DOHH2 (cell line): ENCODE results near the gene FAM210A.
"Not testable (repeated sequence)": the region's sequence is repeated elsewhere in the genome, so short reads cannot be mapped to it uniquely, and the experiment has no call there.

Experiments
- H3F3A ChIP-seq: fragments of 200-600 bp; sonication (generic), shearing (Covaris generic); 2 replicates; pipeline ENCODE4 v1.6.0; 2016; ENCODE audit warnings: antibody characterized with exemption, mild to moderate bottlenecking; ENCODE audit not compliant: control insufficient read depth, insufficient read depth
- H3K27ac ChIP-seq: fragments of 200-600 bp; sonication (generic); 2 replicates; pipeline ENCODE4 v1.5.1; 2014; ENCODE audit warnings: low read depth, mild to moderate bottlenecking, low read length, moderate library complexity
- H3K27me3 ChIP-seq: fragments of 200-600 bp; sonication (generic); 2 replicates; pipeline ENCODE4 v1.6.1; 2014; ENCODE audit warnings: mild to moderate bottlenecking, low read length, mixed read lengths; ENCODE audit not compliant: control insufficient read depth
- H3K36me3 ChIP-seq: fragments of 200-600 bp; sonication (generic); 2 replicates; pipeline ENCODE4 v1.6.1; 2014; ENCODE audit warnings: mild to moderate bottlenecking, low read length, moderate library complexity, mixed read lengths; ENCODE audit not compliant: control insufficient read depth
- H3K4me1 ChIP-seq: fragments of 200-600 bp; sonication (generic); 2 replicates; pipeline ENCODE4 v1.6.1; 2014; ENCODE audit warnings: mild to moderate bottlenecking, low read length, mixed read lengths; ENCODE audit not compliant: control insufficient read depth
- H3K4me2 ChIP-seq: fragments of 200-600 bp; sonication (generic); 2 replicates; pipeline ENCODE4 v1.6.0; 2014; ENCODE audit warnings: mild to moderate bottlenecking, low read length, moderate library complexity
- H3K4me3 ChIP-seq: fragments of 200-600 bp; sonication (generic); 2 replicates; pipeline ENCODE4 v1.5.1; 2014; ENCODE audit warnings: mild to moderate bottlenecking, low read length, mixed read lengths
- H3K79me2 ChIP-seq: fragments of 200-600 bp; sonication (generic); 2 replicates; pipeline ENCODE4 v1.6.1; 2014; ENCODE audit warnings: mild to moderate bottlenecking, low read length, mixed read lengths; ENCODE audit not compliant: control insufficient read depth
- H3K9me2 ChIP-seq: fragments of 200-600 bp; sonication (generic); replicated peaks from 2 replicates; pipeline ENCODE4 v1.6.1; 2014; ENCODE audit warnings: mild to moderate bottlenecking, low read length, mixed read lengths; ENCODE audit not compliant: control insufficient read depth
- H3K9me3 ChIP-seq: fragments of 200-600 bp; sonication (generic); 2 replicates; pipeline ENCODE4 v1.6.1; 2014; ENCODE audit warnings: antibody characterized with exemption, low read length, mixed read lengths; ENCODE audit not compliant: control insufficient read depth, insufficient read depth
- H4K20me1 ChIP-seq: fragments of 200-600 bp; sonication (generic); 2 replicates; pipeline ENCODE4 v1.6.0; 2014; ENCODE audit warnings: low read depth, mild to moderate bottlenecking, antibody characterized with exemption, low read length, moderate library complexity; ENCODE audit not compliant: control insufficient read depth, insufficient read depth
- EZH2phosphoT487 ChIP-seq: fragments of 200-600 bp; sonication (generic); IDR thresholded peaks from 2 replicates; pipeline ENCODE4 v1.6.1; 2017; ENCODE audit warnings: borderline replicate concordance, mild to moderate bottlenecking, antibody characterized with exemption, low read length, moderate library complexity, mixed read lengths
- TF ChIP-seq, protein P1 (sequence below): fragments of 200-600 bp; sonication (generic); IDR thresholded peaks from one replicate; pipeline ENCODE4 v1.5.1; 2014; ENCODE audit warnings: antibody characterized with exemption, mild to moderate bottlenecking, low read depth, low read length; ENCODE audit not compliant: poor library complexity, severe bottlenecking

Gene FAM210A

DNA sequence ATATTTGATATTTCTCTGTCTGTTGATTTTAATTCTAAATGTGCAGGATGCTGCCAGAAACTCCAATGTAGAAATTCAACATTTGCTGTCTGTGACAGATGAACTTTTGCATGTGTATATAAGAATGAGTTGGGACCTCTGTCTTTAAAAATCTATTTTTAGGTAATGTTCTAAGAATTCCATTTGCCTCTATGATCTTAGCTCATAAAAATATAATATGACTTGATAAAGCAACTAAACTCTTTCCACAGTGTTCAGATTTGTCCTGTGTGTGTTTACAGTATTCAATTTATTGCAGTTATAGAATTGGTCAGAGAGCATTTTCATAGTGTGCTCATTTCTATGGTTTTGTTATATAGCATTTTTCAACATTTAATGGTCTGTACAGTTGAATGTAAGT is 33.7 kb upstream of the FAM210A start:
- no peaks in the 10 kb centered on the region for H3K27me3 ChIP-seq
- H3K9me3 ChIP-seq, result no peaks in the 10 kb centered on the region
- H3K4me1 ChIP-seq, result no peaks in the 10 kb centered on the region
- no peaks in the 10 kb centered on the region for H3K79me2 ChIP-seq
- H3K27ac ChIP-seq, result no peak overlapping the region
- H3F3A ChIP-seq, result no peaks in the 10 kb centered on the region
- no peaks in the 10 kb centered on the region for H3K9me2 ChIP-seq
- TF ChIP-seq, protein P1, sequence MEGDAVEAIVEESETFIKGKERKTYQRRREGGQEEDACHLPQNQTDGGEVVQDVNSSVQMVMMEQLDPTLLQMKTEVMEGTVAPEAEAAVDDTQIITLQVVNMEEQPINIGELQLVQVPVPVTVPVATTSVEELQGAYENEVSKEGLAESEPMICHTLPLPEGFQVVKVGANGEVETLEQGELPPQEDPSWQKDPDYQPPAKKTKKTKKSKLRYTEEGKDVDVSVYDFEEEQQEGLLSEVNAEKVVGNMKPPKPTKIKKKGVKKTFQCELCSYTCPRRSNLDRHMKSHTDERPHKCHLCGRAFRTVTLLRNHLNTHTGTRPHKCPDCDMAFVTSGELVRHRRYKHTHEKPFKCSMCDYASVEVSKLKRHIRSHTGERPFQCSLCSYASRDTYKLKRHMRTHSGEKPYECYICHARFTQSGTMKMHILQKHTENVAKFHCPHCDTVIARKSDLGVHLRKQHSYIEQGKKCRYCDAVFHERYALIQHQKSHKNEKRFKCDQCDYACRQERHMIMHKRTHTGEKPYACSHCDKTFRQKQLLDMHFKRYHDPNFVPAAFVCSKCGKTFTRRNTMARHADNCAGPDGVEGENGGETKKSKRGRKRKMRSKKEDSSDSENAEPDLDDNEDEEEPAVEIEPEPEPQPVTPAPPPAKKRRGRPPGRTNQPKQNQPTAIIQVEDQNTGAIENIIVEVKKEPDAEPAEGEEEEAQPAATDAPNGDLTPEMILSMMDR, result no peak
- TF ChIP-seq EZH2phosphoT487, result no peak
- H3K4me3 ChIP-seq, result no peak overlapping the region
- no peak overlapping the region for H3K4me2 ChIP-seq
- peaks cover 35% of the 10 kb centered on the region for H3K36me3 ChIP-seq
- H4K20me1 ChIP-seq, result no peaks in the 10 kb centered on the region

DNA sequence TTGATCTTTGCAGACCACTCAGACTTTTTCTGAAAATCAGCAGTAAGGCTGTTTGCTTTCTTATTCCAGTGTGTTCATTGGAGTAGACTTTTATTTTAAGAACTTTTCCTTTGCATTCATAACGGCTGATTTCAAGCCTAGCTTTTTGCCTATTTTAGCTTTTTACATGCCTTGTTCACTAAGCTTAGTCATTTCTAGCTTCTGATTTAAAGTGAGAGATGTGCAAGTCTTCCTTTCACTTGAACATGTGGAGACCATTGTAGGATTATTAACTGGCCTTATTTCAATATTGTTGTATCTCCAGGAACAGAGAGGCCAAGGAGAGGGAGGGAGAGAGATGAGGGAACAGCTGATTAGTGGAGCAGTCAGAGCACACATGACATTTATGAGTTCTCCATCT is 32.3 kb upstream of the FAM210A start:
- no peak for TF ChIP-seq EZH2phosphoT487
- TF ChIP-seq, protein P1, result no peak
- no peaks in the 10 kb centered on the region for H3K9me2 ChIP-seq

DNA sequence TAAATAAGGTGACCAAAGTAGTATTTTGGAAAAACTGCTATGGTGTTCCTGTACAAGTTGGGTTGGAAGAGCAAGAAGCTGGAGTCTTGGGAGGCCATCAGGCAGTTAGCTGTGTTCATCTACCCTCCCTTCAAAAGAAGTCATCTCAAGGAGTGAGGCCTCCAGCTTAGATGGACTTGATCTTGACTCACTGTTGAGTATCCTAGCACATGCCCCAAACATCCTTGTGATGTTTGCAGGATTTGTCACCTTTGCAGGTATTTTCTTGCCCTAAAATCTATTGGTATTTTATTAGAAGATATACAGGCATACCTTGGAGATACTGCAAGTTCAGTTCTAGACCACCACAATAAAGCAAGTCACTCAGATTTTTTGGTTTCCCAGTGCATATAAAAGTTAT is 30.3 kb upstream of the FAM210A start:
- H4K20me1 ChIP-seq, result no peaks in the 10 kb centered on the region
- no peaks in the 10 kb centered on the region for H3F3A ChIP-seq
- no peaks in the 10 kb centered on the region for H3K79me2 ChIP-seq
- no peaks in the 10 kb centered on the region for H3K4me1 ChIP-seq
- H3K9me2 ChIP-seq, result no peaks in the 10 kb centered on the region
- TF ChIP-seq, protein P1, result no peak
- TF ChIP-seq EZH2phosphoT487, result no peak
- no peaks in the 10 kb centered on the region for H3K27me3 ChIP-seq
- H3K27ac ChIP-seq, result no peak overlapping the region
- H3K36me3 ChIP-seq, result peaks cover 56% of the 10 kb centered on the region
- H3K4me2 ChIP-seq, result no peak overlapping the region
- H3K4me3 ChIP-seq, result no peak overlapping the region
- H3K9me3 ChIP-seq, result no peaks in the 10 kb centered on the region

More for the DNA sequence above, 32.3 kb upstream of the FAM210A start:
- Histone ChIP-seq H3K27ac (no peak overlapping the region), H3K79me2 (no peaks in the 10 kb centered on the region), H3K36me3 (peaks cover 49% of the 10 kb centered on the region), H4K20me1 (no peaks in the 10 kb centered on the region), H3K4me1 (no peaks in the 10 kb centered on the region), H3K4me3 (no peak overlapping the region), H3K27me3 (no peaks in the 10 kb centered on the region), H3K4me2 (no peak overlapping the region), H3K9me3 (no peaks in the 10 kb centered on the region), H3F3A (no peaks in the 10 kb centered on the region)

DNA sequence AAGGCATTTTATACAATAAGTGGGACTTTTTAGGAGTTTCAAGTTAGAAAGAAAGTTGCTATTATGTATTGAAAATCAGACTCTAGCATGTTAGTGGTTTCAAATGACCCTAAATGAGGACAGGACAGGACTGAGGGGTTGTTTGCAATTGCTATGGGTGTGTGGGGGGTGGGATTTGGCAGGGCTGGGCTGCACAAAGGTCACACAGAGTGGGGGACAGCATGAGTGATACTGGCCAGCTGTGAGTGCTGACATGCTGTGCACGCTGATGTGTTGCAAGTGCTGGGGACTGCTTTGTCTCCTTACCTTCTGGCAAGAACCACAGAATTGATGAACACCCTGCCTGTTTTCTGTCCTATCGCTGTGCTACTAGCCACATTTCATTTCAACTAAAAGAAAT is 29.9 kb upstream of the FAM210A start:
- Histone ChIP-seq H3K9me3 (no peaks in the 10 kb centered on the region), H3K27me3 (no peaks in the 10 kb centered on the region), H3K4me3 (no peak overlapping the region), H3K27ac (no peak overlapping the region), H4K20me1 (no peaks in the 10 kb centered on the region), H3K4me2 (no peak overlapping the region), H3K9me2 (no peaks in the 10 kb centered on the region), H3K79me2 (no peaks in the 10 kb centered on the region), H3K36me3 (peaks cover 56% of the 10 kb centered on the region), H3K4me1 (no peaks in the 10 kb centered on the region), H3F3A (no peaks in the 10 kb centered on the region)
- TF ChIP-seq, protein P1, result no peak
- no peak for TF ChIP-seq EZH2phosphoT487

DNA sequence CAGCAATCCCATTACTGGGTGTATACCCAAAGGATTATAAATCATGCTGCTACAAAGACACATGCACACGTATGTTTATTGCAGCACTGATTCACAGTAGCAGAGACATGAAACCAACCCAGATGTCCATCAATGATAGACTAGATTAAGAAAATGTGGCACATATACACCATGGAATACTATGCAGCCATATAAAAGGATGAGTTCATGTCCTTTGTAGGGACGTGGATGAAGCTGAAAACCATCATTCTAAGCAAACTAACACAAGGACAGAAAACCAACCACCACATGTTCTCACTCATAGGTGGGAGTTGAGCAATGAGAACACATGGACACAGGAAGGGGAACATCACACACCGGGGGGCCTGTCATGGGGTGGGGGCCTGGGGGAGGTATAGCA is 25.2 kb upstream of the FAM210A start:
- peaks cover 71% of the 10 kb centered on the region for H3K36me3 ChIP-seq
- not testable (repeated sequence) for H3K79me2 ChIP-seq, H3K27ac ChIP-seq

More for the DNA sequence above, 25.2 kb upstream of the FAM210A start:
- not testable (repeated sequence) for H3K4me2 ChIP-seq, H3K9me2 ChIP-seq, H3K27me3 ChIP-seq, H3K4me3 ChIP-seq, H3F3A ChIP-seq, H3K9me3 ChIP-seq, H4K20me1 ChIP-seq, H3K4me1 ChIP-seq
